A673 (cell line): ENCODE results near the gene BANK1.

Source experiments
- EZH2 ChIP-seq: fragments of 200-600 bp; sonication (generic); IDR thresholded peaks from 2 replicates; pipeline ENCODE4 v1.6.1; 2017; ENCODE audit warnings: borderline replicate concordance, low read depth, mild to moderate bottlenecking, mixed read lengths, antibody characterized with exemption, low read length; ENCODE audit not compliant: poor library complexity, severe bottlenecking
- TF ChIP-seq, protein P1 (sequence below): fragments of 300-800, 200-600 bp; sonication (generic); conservative IDR thresholded peaks from 2 replicates; pipeline ENCODE4 v1.5.1; 2017; ENCODE audit warnings: low read depth, mild to moderate bottlenecking, antibody characterized with exemption, low read length, moderate library complexity, mixed read lengths

- TF ChIP-seq, protein P1, sequence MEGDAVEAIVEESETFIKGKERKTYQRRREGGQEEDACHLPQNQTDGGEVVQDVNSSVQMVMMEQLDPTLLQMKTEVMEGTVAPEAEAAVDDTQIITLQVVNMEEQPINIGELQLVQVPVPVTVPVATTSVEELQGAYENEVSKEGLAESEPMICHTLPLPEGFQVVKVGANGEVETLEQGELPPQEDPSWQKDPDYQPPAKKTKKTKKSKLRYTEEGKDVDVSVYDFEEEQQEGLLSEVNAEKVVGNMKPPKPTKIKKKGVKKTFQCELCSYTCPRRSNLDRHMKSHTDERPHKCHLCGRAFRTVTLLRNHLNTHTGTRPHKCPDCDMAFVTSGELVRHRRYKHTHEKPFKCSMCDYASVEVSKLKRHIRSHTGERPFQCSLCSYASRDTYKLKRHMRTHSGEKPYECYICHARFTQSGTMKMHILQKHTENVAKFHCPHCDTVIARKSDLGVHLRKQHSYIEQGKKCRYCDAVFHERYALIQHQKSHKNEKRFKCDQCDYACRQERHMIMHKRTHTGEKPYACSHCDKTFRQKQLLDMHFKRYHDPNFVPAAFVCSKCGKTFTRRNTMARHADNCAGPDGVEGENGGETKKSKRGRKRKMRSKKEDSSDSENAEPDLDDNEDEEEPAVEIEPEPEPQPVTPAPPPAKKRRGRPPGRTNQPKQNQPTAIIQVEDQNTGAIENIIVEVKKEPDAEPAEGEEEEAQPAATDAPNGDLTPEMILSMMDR: no peak
- TF ChIP-seq EZH2: no peak
Measured at GRCh38 chr4:101846550-101846949, 56.0 kb downstream of the BANK1 start.
